ENCODE data around the gene VSIR.
A peak's percentile ranks its signal among the peaks of the same experiment; 100 is the strongest.

VSIR gene

GRCh38 chr10:71773221-71773971 is at the start of gene VSIR:
Gene VSIR, minus strand, starts transcription at chr10:71773520. Its CDS starts 81 bp downstream, at chr10:71773439.
- Histone ChIP-seq H3K4me1 (ENCODE audit: control insufficient read depth, insufficient read depth, low read length) (peaks cover 66% of the 10 kb centered on the region), H3K36me3 (ENCODE audit: control insufficient read depth, insufficient read depth, low read length, severe bottlenecking) (no peaks in the 10 kb centered on the region), H3K9me3 (ENCODE audit: control insufficient read depth, low read length) (no peaks in the 10 kb centered on the region), H3K4me3 (ENCODE audit: low read length) (peak within 1 kb of the TSS; percentile 88), H3K9ac (ENCODE audit: low read length) (peak within 1 kb of the TSS; percentile 92), H3K27me3 (replicated peaks; ENCODE audit: control insufficient read depth, insufficient read depth, low read length) (no peaks in the 10 kb centered on the region)
- peak; percentile 94 for DNase-seq (ENCODE audit: low read depth)

DNA sequence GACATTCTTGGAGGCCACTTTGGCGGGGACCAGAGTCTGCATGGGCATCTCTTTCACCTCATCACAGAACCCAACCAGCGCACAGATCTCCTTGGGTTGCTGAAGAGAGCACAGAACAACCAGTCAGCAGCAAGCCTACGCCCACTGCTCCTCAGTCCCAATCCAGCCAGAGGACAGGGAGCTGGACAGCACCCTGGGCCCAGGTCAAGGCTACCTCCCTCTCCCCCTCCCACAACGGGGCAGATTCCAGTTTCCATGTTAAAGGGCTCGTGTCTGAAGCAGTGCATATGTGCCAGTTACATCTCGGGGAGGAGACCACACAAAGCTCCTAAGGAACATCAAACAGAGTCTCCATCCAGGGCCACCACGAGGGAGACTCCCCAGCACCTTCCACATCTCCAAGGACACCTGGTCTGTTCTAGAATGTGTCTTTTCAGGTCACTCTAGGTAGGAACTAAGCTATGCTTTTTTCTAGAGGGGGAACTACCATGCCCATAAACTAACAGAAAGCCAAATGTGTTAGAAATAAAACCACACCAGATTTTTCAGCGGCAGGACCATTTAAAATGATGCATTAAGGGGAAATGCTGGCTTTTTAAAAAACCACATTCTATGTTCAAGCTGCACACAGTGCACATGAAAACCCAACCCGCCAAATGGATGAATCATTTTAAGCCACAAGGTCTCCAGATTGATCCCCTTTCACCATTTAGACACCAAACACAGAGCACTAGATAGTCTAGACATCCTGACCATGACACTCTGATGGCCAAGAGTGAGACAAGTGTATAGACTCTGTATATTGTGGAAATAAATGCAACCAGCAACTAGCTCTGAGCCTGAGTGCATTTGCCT is 48.8 kb upstream of the VSIR start:
- no peaks in the 10 kb centered on the region for H3K27me3 ChIP-seq (replicated peaks; ENCODE audit: control insufficient read depth, insufficient read depth, low read length)
- no peak for DNase-seq (ENCODE audit: low read depth)
- H3K9me3 ChIP-seq (ENCODE audit: control insufficient read depth, low read length), result no peaks in the 10 kb centered on the region
- H3K4me3 ChIP-seq (ENCODE audit: low read length), result no peak overlapping the region
- peaks cover 22% of the 10 kb centered on the region for H3K4me1 ChIP-seq (ENCODE audit: control insufficient read depth, insufficient read depth, low read length)
- H3K36me3 ChIP-seq (ENCODE audit: control insufficient read depth, insufficient read depth, low read length, severe bottlenecking), result peaks cover 99% of the 10 kb centered on the region
- no peak overlapping the region for H3K9ac ChIP-seq (ENCODE audit: low read length)

DNA sequence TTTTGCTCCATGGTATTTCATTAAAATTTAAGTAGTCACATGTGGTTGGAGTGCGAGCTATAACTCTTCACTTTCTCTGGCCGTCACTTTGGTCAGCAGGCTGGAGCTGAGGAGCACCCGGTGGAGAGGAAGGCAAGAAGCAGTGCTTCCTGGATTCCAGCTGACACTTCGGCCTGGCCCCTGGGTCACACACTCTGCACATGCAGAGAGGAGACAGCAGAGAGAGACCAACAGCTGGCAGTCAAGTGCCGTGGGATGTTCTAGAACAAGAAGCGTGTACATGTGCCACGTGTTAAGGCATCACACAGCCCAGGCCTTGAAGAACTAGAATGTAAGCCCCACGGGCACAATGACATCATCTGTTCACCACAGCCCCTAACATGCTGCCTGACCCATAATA is 47.6 kb upstream of the VSIR start:
- no peak for DNase-seq (ENCODE audit: low read depth)
- Histone ChIP-seq H3K4me1 (ENCODE audit: control insufficient read depth, insufficient read depth, low read length) (peaks cover 32% of the 10 kb centered on the region), H3K9ac (ENCODE audit: low read length) (no peak overlapping the region), H3K4me3 (ENCODE audit: low read length) (no peak overlapping the region), H3K27me3 (replicated peaks; ENCODE audit: control insufficient read depth, insufficient read depth, low read length) (no peaks in the 10 kb centered on the region), H3K36me3 (ENCODE audit: control insufficient read depth, insufficient read depth, low read length, severe bottlenecking) (peaks cover 100% of the 10 kb centered on the region), H3K9me3 (ENCODE audit: control insufficient read depth, low read length) (no peaks in the 10 kb centered on the region)

GRCh38 chr10:71819985-71820384 is 46.7 kb upstream of the VSIR start:
- no peaks in the 10 kb centered on the region for H3K27me3 ChIP-seq (replicated peaks; ENCODE audit: control insufficient read depth, insufficient read depth, low read length)
- H3K4me3 ChIP-seq (ENCODE audit: low read length), result no peak overlapping the region
- no peaks in the 10 kb centered on the region for H3K9me3 ChIP-seq (ENCODE audit: control insufficient read depth, low read length)
- H3K36me3 ChIP-seq (ENCODE audit: control insufficient read depth, insufficient read depth, low read length, severe bottlenecking), result peaks cover 100% of the 10 kb centered on the region
- H3K9ac ChIP-seq (ENCODE audit: low read length), result no peak overlapping the region
- H3K4me1 ChIP-seq (ENCODE audit: control insufficient read depth, insufficient read depth, low read length), result peaks cover 32% of the 10 kb centered on the region
- DNase-seq (ENCODE audit: low read depth), result no peak

DNA sequence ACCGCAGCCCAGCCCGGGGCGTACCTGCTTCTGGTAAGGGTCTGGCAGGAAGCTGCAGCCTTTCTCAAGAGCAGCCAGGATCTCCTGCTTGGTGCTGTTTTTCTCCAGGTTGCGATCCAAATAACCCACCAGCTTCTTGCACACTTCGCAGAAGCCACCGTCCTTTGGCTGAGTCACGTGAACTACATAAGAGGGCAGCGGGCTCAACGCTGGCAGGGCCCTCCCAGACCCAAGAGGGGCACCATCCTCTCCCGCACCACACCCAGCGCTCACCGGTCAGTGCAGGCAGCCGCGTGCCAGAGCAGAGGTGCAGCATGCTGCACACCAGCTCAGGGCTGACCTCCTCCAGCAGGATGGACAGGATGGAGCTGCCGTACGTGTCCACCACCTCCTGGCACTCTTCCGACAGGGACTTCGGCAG is 46.1 kb upstream of the VSIR start:
- H3K9me3 ChIP-seq (ENCODE audit: control insufficient read depth, low read length), result no peaks in the 10 kb centered on the region
- peaks cover 32% of the 10 kb centered on the region for H3K4me1 ChIP-seq (ENCODE audit: control insufficient read depth, insufficient read depth, low read length)
- no peak for DNase-seq (ENCODE audit: low read depth)
- no peaks in the 10 kb centered on the region for H3K27me3 ChIP-seq (replicated peaks; ENCODE audit: control insufficient read depth, insufficient read depth, low read length)
- H3K9ac ChIP-seq (ENCODE audit: low read length), result no peak overlapping the region
- H3K36me3 ChIP-seq (ENCODE audit: control insufficient read depth, insufficient read depth, low read length, severe bottlenecking), result peaks cover 100% of the 10 kb centered on the region
- no peak overlapping the region for H3K4me3 ChIP-seq (ENCODE audit: low read length)

DNA sequence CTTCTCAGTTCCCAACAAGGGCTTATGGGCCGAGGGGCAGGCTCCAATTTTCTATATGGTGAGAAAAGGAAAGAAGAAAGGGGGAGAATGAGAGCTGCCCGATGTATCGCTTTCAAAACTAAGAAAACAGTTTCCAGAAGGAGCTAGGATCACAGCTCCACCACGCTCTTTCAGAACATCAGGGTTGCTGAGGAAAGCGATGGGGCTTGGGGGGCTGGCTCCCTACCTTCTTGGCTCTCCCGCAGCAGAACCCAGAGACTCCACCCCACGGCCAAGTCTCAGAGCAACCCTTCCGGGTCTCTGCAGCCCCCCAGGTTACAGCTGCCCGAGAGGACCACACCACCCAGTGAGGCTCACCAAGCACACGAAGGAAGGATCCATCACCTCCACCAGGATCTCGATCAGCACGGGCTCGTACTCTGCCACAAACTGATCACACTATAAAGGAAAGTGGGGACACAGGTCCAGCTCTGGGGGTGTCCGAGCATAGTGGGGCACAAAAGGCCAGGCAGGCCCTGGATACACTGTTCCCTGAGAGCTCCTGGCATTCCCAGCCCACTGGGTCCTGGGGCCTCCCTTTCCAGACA is 45.4 kb upstream of the VSIR start:
- Histone ChIP-seq H3K4me3 (ENCODE audit: low read length) (no peak overlapping the region), H3K9ac (ENCODE audit: low read length) (peak overlapping the region; percentile 25), H3K27me3 (replicated peaks; ENCODE audit: control insufficient read depth, insufficient read depth, low read length) (no peaks in the 10 kb centered on the region), H3K36me3 (ENCODE audit: control insufficient read depth, insufficient read depth, low read length, severe bottlenecking) (peaks cover 99% of the 10 kb centered on the region), H3K4me1 (ENCODE audit: control insufficient read depth, insufficient read depth, low read length) (peaks cover 32% of the 10 kb centered on the region), H3K9me3 (ENCODE audit: control insufficient read depth, low read length) (no peaks in the 10 kb centered on the region)
- no peak for DNase-seq (ENCODE audit: low read depth)

DNA sequence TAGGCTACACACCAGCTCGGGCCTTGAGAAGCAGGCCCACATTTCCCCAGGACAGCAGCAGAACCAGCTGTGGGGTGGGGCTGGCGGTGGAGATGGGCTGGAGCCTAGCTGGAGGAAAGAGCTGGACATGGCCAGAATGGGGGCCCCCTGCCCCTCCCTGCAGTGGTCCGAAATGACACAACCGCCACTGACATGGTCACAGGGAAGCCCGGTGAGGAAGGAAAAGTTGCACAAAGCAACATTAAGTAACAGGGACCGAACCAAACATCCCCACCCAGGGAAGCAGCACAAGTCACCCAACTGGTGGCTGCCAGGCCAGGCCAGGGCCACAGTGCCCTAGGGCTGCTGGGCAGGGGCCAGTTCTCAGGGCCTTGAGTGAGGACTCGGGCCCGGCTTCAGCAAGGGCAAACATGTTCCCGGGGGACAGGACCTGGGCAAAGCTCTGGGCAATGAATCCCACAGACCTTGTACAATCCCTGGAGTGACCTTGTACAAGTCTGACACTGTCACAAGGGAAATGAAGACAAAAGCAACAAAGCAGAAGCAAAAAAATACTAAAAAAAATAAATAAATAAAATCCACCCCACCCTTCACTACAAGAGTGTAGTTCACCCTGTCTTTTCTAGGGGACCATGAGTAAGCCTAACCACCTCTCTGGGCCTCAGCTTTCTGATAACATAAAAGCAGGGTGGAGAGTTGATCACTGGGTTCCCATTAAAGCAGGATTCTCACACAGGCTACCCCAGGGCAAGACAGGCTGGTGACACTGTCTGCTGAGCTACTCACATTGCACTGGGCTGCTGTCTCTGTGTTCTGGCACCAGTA is 44.7 kb upstream of the VSIR start:
- Histone ChIP-seq H3K4me3 (ENCODE audit: low read length) (no peak overlapping the region), H3K9me3 (ENCODE audit: control insufficient read depth, low read length) (no peaks in the 10 kb centered on the region), H3K36me3 (ENCODE audit: control insufficient read depth, insufficient read depth, low read length, severe bottlenecking) (peaks cover 93% of the 10 kb centered on the region), H3K27me3 (replicated peaks; ENCODE audit: control insufficient read depth, insufficient read depth, low read length) (no peaks in the 10 kb centered on the region), H3K4me1 (ENCODE audit: control insufficient read depth, insufficient read depth, low read length) (peaks cover 32% of the 10 kb centered on the region), H3K9ac (ENCODE audit: low read length) (peak overlapping the region; percentile 8)
- DNase-seq (ENCODE audit: low read depth), result no peak

DNA sequence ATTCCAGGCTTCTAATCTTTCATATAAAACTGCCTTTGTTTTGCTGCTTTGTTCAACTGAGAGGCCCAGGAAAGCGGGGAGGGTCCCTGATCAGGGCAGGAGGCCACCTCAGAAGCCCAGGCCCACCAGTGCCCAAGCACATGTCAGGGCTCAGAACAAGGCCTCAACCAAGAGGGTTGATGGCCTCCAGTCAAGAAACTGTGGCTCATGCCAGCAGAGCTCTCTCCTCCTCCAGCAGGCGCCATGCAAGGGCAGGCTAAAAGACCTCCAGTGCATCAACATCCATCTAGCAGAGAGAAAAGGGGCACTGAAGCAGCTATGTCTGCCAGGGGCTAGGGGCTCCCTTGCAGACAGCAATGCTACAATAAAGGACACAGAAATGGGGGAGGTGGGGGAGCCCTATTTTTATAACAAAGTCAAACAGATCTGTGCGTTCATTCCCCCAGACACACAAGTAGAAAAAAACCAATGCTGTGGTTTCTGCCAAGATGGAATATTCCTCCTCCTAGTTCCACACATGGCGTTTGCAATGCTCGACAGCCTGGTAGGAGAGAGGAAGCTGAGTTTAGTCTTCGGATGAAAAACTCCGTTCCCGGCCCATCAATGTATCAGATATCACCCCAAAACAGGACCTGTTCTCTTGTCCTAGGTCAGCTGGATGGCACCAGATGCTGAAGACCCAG is 43.8 kb upstream of the VSIR start:
- DNase-seq (ENCODE audit: low read depth), result no peak
- Histone ChIP-seq H3K36me3 (ENCODE audit: control insufficient read depth, insufficient read depth, low read length, severe bottlenecking) (peaks cover 83% of the 10 kb centered on the region), H3K27me3 (replicated peaks; ENCODE audit: control insufficient read depth, insufficient read depth, low read length) (no peaks in the 10 kb centered on the region), H3K9me3 (ENCODE audit: control insufficient read depth, low read length) (no peaks in the 10 kb centered on the region), H3K4me1 (ENCODE audit: control insufficient read depth, insufficient read depth, low read length) (peaks cover 36% of the 10 kb centered on the region), H3K9ac (ENCODE audit: low read length) (peak overlapping the region; percentile 41), H3K4me3 (ENCODE audit: low read length) (no peak overlapping the region)

- Histone ChIP-seq H3K4me3 (ENCODE audit: low read length) (no peak overlapping the region), H3K9ac (ENCODE audit: low read length) (peak overlapping the region; percentile 41), H3K27me3 (replicated peaks; ENCODE audit: control insufficient read depth, insufficient read depth, low read length) (no peaks in the 10 kb centered on the region), H3K9me3 (ENCODE audit: control insufficient read depth, low read length) (no peaks in the 10 kb centered on the region), H3K4me1 (ENCODE audit: control insufficient read depth, insufficient read depth, low read length) (peaks cover 36% of the 10 kb centered on the region), H3K36me3 (ENCODE audit: control insufficient read depth, insufficient read depth, low read length, severe bottlenecking) (peaks cover 77% of the 10 kb centered on the region)
- no peak for DNase-seq (ENCODE audit: low read depth)
Observed at GRCh38 chr10:71816421-71816851, 43.1 kb upstream of the VSIR start.

DNA sequence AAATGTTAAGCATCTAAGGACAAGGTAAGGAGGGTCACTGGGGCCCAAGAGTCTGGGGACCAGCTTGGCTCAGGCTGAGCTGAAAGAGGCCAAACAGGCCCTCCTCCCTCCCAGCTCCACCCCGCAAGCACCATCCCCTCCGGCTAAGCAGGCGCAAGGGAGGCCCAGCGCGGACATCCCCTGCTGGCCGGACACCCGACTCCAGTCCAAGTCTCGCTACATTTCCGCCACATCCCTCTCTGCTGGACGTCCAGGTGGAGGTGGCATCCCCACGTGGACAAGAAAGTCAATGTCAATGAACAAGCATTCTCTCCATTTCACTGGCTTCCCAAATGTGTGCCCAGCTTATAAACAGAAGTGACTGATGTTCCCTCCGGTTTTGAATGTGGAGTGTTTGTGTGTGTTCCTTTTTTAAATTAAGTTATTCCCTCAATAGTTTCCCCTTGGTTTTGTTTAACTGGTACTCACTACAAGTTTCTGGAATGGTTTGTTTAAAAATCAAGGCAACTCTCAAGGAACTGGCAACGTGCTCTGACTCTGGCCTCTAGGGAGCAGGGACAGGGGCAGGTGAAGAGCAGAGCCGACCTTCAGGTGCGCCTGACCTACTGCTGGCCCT is 42.3 kb upstream of the VSIR start:
- Histone ChIP-seq H3K4me3 (ENCODE audit: low read length) (no peak overlapping the region), H3K36me3 (ENCODE audit: control insufficient read depth, insufficient read depth, low read length, severe bottlenecking) (peaks cover 69% of the 10 kb centered on the region), H3K27me3 (replicated peaks; ENCODE audit: control insufficient read depth, insufficient read depth, low read length) (no peaks in the 10 kb centered on the region), H3K4me1 (ENCODE audit: control insufficient read depth, insufficient read depth, low read length) (peaks cover 36% of the 10 kb centered on the region), H3K9me3 (ENCODE audit: control insufficient read depth, low read length) (no peaks in the 10 kb centered on the region), H3K9ac (ENCODE audit: low read length) (no peak overlapping the region)
- no peak for DNase-seq (ENCODE audit: low read depth)
